Measurements from ENCODE around the gene CD300LD.

- TF ChIP-seq RFX5 (IDR thresholded peaks at IDR 0.05; ENCODE audit: low read length): no peak
- TF ChIP-seq RCOR1 (IDR thresholded peaks at IDR 0.05; ENCODE audit: low read length): no peak
- no peak for TF ChIP-seq USF2 (IDR thresholded peaks at IDR 0.05; ENCODE audit: borderline replicate concordance, low read depth, low read length)
- no peak for TF ChIP-seq IRF3 (IDR thresholded peaks at IDR 0.05; ENCODE audit: low read depth, low read length)
- TF ChIP-seq CTCF (IDR thresholded peaks at IDR 0.05): no peak
- no peak for TF ChIP-seq CHD2 (IDR thresholded peaks at IDR 0.05; ENCODE audit: low read length, partially characterized antibody)
- no peak for TF ChIP-seq TEAD4 (IDR thresholded peaks at IDR 0.05; ENCODE audit: borderline replicate concordance, insufficient read depth)
- TF ChIP-seq EP300 (IDR thresholded peaks at IDR 0.05; ENCODE audit: borderline replicate concordance in 1 of 2, low read depth in 1 of 2, low read length in 1 of 2): no peak
These were observed 46.9 kb downstream of the CD300LD start for GRCh38 chr17:74544991-74545842.
